ENCODE measurements around the gene NSD1.

DNA sequence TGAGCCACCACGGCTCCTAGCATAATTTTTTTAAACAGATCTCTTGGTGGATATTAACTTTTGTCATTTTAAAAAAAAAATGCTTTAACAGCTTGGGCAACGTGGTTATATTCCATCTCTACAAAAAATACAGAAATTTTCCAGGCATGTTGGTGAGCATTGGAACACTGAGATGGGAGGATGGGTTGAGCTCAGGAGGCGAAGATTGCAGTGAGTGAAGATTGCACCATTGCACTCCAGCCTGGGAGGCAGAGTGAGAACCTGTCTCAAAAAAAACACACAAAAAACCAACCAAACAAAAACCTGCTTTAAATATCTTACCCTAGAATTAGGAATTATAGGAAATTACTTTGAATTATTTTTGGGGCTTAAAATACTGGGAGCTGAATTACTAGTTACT lies 55.2 kb downstream of the NSD1 start:
- TF ChIP-seq CEBPB (IDR thresholded peaks at IDR 0.05; ENCODE audit: low read depth) (no peak), POLR2AphosphoS5 (IDR thresholded peaks at IDR 0.05; ENCODE audit: low read depth, low read length) (no peak), RAD21 (IDR thresholded peaks at IDR 0.05; ENCODE audit: low read depth) (no peak)
- TF ChIP-seq, protein P1, sequence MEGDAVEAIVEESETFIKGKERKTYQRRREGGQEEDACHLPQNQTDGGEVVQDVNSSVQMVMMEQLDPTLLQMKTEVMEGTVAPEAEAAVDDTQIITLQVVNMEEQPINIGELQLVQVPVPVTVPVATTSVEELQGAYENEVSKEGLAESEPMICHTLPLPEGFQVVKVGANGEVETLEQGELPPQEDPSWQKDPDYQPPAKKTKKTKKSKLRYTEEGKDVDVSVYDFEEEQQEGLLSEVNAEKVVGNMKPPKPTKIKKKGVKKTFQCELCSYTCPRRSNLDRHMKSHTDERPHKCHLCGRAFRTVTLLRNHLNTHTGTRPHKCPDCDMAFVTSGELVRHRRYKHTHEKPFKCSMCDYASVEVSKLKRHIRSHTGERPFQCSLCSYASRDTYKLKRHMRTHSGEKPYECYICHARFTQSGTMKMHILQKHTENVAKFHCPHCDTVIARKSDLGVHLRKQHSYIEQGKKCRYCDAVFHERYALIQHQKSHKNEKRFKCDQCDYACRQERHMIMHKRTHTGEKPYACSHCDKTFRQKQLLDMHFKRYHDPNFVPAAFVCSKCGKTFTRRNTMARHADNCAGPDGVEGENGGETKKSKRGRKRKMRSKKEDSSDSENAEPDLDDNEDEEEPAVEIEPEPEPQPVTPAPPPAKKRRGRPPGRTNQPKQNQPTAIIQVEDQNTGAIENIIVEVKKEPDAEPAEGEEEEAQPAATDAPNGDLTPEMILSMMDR (IDR thresholded peaks at IDR 0.05 in 2 of 3, conservative IDR thresholded peaks at IDR 0.05 in 1 of 3; ENCODE audit: borderline replicate concordance in 1 of 3, insufficient read depth in 1 of 3, low read depth in 2 of 3, low read length in 2 of 3), result no peak
- TF ChIP-seq, protein P2, sequence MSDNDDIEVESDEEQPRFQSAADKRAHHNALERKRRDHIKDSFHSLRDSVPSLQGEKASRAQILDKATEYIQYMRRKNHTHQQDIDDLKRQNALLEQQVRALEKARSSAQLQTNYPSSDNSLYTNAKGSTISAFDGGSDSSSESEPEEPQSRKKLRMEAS (IDR thresholded peaks at IDR 0.05), result no peak

Measured in HCT116 (cell line).